ENCODE results near the gene TBCE. TPM values are rescaled to one million over a fixed set of nuclear protein-coding genes. Genes with fewer than 3 reads are reported as not detected.

The TBCE gene
- total and polyA plus RNA-seq, 9 of the 15 experiments (the other 6 are each of a cell fraction or from before 2014, with no cell fraction given): 52.6 to 92.1 (median 82.1) TPM

DNA sequence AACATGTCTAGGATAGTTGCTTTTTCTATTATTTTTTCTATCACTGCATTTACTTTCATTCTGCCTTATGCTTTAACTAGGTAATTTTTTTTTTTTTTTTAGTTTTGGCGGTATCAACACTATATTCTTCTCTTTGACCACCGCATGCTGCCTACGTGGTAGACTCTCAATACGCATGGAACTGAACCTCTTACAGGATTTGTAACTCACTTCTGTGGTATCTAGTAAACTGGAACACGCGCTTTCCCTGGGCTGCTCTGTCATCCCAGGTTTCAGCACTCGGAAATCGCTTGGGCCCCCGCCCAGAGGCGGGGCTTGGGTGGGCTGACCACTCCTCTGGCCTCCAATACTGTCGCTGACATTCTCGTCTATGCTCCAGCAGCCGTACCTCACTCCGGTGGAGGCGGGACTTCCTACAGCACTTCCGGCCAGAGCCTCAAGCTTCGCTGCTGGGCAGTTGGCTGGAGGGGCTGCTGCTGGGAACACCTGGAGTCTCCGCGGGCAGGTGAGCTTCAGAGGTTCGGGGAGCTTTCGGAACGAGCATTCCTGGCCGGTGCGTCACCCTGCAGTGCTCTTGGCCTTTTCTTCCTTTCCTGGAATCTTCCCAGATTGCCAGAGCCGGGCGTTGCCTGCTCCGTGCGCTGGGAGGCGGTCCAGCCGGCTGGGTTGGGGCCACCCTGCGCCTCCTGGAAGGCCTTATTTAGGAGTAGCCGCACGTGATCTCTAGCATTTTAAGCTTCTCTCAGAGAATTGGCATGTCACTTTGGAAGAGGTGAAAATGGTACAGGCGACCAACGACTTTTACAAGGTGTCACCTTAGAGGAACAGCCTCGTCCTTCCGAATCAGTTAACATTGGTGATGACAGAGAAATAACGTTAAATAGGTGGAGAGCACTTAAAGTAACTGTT lies at the start of gene TBCE (continued):
- peak; percentile 70 to 90; a peak in 3 of 4 replicates for TF ChIP-seq UBTF (IDR thresholded peaks at IDR 0.05; ENCODE audit: borderline replicate concordance in 1 of 2, low read depth in 2 of 2, low read length in 2 of 2)
- TF ChIP-seq, protein P1, sequence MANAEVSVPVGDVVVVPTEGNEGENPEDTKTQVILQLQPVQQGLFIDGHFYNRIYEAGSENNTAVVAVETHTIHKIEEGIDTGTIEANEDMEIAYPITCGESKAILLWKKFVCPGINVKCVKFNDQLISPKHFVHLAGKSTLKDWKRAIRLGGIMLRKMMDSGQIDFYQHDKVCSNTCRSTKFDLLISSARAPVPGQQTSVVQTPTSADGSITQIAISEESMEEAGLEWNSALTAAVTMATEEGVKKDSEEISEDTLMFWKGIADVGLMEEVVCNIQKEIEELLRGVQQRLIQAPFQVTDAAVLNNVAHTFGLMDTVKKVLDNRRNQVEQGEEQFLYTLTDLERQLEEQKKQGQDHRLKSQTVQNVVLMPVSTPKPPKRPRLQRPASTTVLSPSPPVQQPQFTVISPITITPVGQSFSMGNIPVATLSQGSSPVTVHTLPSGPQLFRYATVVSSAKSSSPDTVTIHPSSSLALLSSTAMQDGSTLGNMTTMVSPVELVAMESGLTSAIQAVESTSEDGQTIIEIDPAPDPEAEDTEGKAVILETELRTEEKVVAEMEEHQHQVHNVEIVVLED (CRISPR knock-in tag; IDR thresholded peaks at IDR 0.05): no peak
- TF ChIP-seq MCM5 (IDR thresholded peaks at IDR 0.05; ENCODE audit: low read depth): no peak
- TF ChIP-seq CEBPG (CRISPR knock-in tag; IDR thresholded peaks at IDR 0.05): no peak
- TF ChIP-seq CEBPG (tag; conservative IDR thresholded peaks at IDR 0.05 in 1 of 2, IDR thresholded peaks at IDR 0.05 in 1 of 2): no peak
- TF ChIP-seq E2F6 (IDR thresholded peaks at IDR 0.05; ENCODE audit: borderline replicate concordance in 1 of 2, extremely low read depth in 1 of 2, insufficient read depth in 1 of 2, insufficient read length in 1 of 2, low read depth in 1 of 2, low read length in 1 of 2, poor library complexity in 1 of 2, severe bottlenecking in 1 of 2): peak; percentile 26 to 61
- no peak for TF ChIP-seq DMBX1 (CRISPR knock-in tag; IDR thresholded peaks at IDR 0.05; ENCODE audit: borderline replicate concordance)
- TF ChIP-seq CHCHD3 (CRISPR knock-in tag; IDR thresholded peaks at IDR 0.05): no peak
- TF ChIP-seq, protein P2, sequence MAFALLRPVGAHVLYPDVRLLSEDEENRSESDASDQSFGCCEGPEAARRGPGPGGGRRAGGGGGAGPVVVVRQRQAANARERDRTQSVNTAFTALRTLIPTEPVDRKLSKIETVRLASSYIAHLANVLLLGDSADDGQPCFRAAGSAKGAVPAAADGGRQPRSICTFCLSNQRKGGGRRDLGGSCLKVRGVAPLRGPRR (CRISPR knock-in tag; IDR thresholded peaks at IDR 0.05): no peak
- TF ChIP-seq CREB3L1 (IDR thresholded peaks at IDR 0.05; ENCODE audit: borderline replicate concordance, low read depth): peak; percentile 53; the same call in 1 of the 2 replicates
- peak; percentile 78; the same call in 1 of the 2 replicates for TF ChIP-seq ELF2 (CRISPR knock-in tag; IDR thresholded peaks at IDR 0.05)
- TF ChIP-seq SNAPC5 (CRISPR knock-in tag; IDR thresholded peaks at IDR 0.05): no peak
- peak; percentile 47; the same call in 1 of the 2 replicates for TF ChIP-seq FOXJ2 (tag; IDR thresholded peaks at IDR 0.05)
- TF ChIP-seq KAT7 (CRISPR knock-in tag; IDR thresholded peaks at IDR 0.05; ENCODE audit: borderline replicate concordance): peak; percentile 89; the same call in 1 of the 2 replicates
- TF ChIP-seq RBM25 (IDR thresholded peaks at IDR 0.05; ENCODE audit: low read depth, low read length, severe bottlenecking): no peak
- peak; percentile 88 for TF ChIP-seq ZNF512 (tag; IDR thresholded peaks at IDR 0.05)
